GM19467 (cell line): Measurements from ENCODE around the gene PLA2G4D.

Source experiments
- ATAC-seq: cut with Tn5 transposase; IDR thresholded peaks from one replicate; pipeline ENCODE4 v1.9.1; 2021; ENCODE audit warnings: mild to moderate bottlenecking, moderate library complexity; ENCODE audit not compliant: unreplicated experiment

PLA2G4D gene

GRCh38 chr15:42057799-42058646 is 36.3 kb downstream of the PLA2G4D start:
- no peak for ATAC-seq

GRCh38 chr15:42056934-42057798 is 37.2 kb downstream of the PLA2G4D start:
- ATAC-seq: no peak

GRCh38 chr15:42053914-42054313 is 40.4 kb downstream of the PLA2G4D start:
- ATAC-seq: no peak

- ATAC-seq: no peak
Measured at GRCh38 chr15:42053010-42053409, 41.4 kb downstream of the PLA2G4D start.

GRCh38 chr15:42050484-42051255 is 43.7 kb downstream of the PLA2G4D start:
- no peak for ATAC-seq

GRCh38 chr15:42048821-42049200 is 45.6 kb downstream of the PLA2G4D start:
- no peak for ATAC-seq

- no peak for ATAC-seq
Measured at GRCh38 chr15:42048080-42048820, 46.1 kb downstream of the PLA2G4D start.

- ATAC-seq: no peak
Measured at GRCh38 chr15:42046597-42046996, 47.8 kb downstream of the PLA2G4D start.

GRCh38 chr15:42045211-42045615 is 49.1 kb downstream of the PLA2G4D start:
- no peak for ATAC-seq

GRCh38 chr15:42042602-42043400 is 51.6 kb downstream of the PLA2G4D start:
- no peak for ATAC-seq

- ATAC-seq: no peak
Measured at GRCh38 chr15:42038401-42038800, 56.0 kb downstream of the PLA2G4D start.

- no peak for ATAC-seq
Measured at GRCh38 chr15:42037656-42038055, 56.7 kb downstream of the PLA2G4D start.

- no peak for ATAC-seq
Measured at GRCh38 chr15:42036966-42037365, 57.4 kb downstream of the PLA2G4D start.

- no peak for ATAC-seq
Measured at GRCh38 chr15:42036112-42036905, 58.1 kb downstream of the PLA2G4D start.

- ATAC-seq: peak; percentile 75
Measured at GRCh38 chr15:42035435-42035761, 59.0 kb downstream of the PLA2G4D start.

- no peak for ATAC-seq
Measured at GRCh38 chr15:42034628-42035434, 59.5 kb downstream of the PLA2G4D start.

GRCh38 chr15:42033214-42033873 is 61.0 kb downstream of the PLA2G4D start:
- ATAC-seq: no peak
